Naive B cell (primary cell): Measurements from ENCODE around the gene NTN1. TPM values are rescaled to one million over a fixed set of nuclear protein-coding genes. Genes with fewer than 3 reads are reported as not detected.
"Not testable (repeated sequence)": the region's sequence is repeated elsewhere in the genome, so short reads cannot be mapped to it uniquely, and the experiment has no call there.

Experiments used
- ATAC-seq, 2 donors: fragments of 150-1000 bp; cut with Tn5 transposase; 2 replicates each; pipeline ENCODE4 v1.10.0; 2021; ENCODE audit warnings: low read depth in 2 of 2, mild to moderate bottlenecking in 2 of 2, moderate library complexity in 2 of 2
- DNase-seq: peaks from one replicate; pipeline ENCODE4 v3.0.0; 2022
- H3K27ac Mint-ChIP-seq, 6 donors: one replicate each; pipeline ENCODE4 v1.8.0; 2020 to 2022; ENCODE audit warnings: mild to moderate bottlenecking in 6 of 6, mixed read lengths in 6 of 6, moderate library complexity in 5 of 6, inconsistent platforms in 2 of 6
- H3K27me3 Mint-ChIP-seq, 3 donors: one replicate each; pipeline ENCODE4 v1.8.0; 2021 to 2022; ENCODE audit warnings: mixed read lengths in 3 of 3, mild to moderate bottlenecking in 1 of 3
- H3K36me3 Mint-ChIP-seq, 2 donors: one replicate each; pipeline ENCODE4 v1.8.0; 2020 to 2022; ENCODE audit warnings: mixed read lengths in 2 of 2, inconsistent platforms in 1 of 2, mild to moderate bottlenecking in 1 of 2
- H3K4me1 Mint-ChIP-seq, 3 donors: one replicate each; pipeline ENCODE4 v1.8.0; 2020 to 2022; ENCODE audit warnings: mixed read lengths in 3 of 3, inconsistent platforms in 1 of 3, mild to moderate bottlenecking in 1 of 3, moderate library complexity in 1 of 3
- H3K4me3 Mint-ChIP-seq, 8 donors: one replicate each; pipeline ENCODE4 v1.8.0; 2020 to 2022; ENCODE audit warnings: mild to moderate bottlenecking in 8 of 8, mixed read lengths in 8 of 8, moderate library complexity in 8 of 8, inconsistent platforms in 2 of 8
- H3K9me3 Mint-ChIP-seq, 7 donors: one replicate each; pipeline ENCODE4 v1.8.0; 2020 to 2022; ENCODE audit warnings: mixed read lengths in 7 of 7, mild to moderate bottlenecking in 5 of 7, inconsistent platforms in 2 of 7, moderate library complexity in 1 of 7
- polyA plus RNA-seq, 6 donors: library from polyadenylated mRNA; unstranded; fragments of 300-500 nt; fragmentation: Illumina TruSeq; gene quantifications; one replicate each; pipeline ENCODE4 v1.2.3, GENCODE V29; 2021; ENCODE audit warnings: low read depth in 6 of 6

The NTN1 gene
- polyA plus RNA-seq, 6 donors from 2014 or later: 0.04 to 0.09 (median 0.06) TPM; not detected in 1

- no peak for DNase-seq
- no peaks in the 10 kb centered on the region for H3K9me3 Mint-ChIP-seq
- peaks cover 5 to 27% (median 6%) of the 10 kb centered on the region in 3 donors for H3K27me3 Mint-ChIP-seq
- H3K27ac Mint-ChIP-seq: no peak overlapping the region
- no peaks in the 10 kb centered on the region for H3K4me1 Mint-ChIP-seq
- H3K4me3 Mint-ChIP-seq: peak overlapping the region in 1 of 8 donors; percentile 9
- no peaks in the 10 kb centered on the region for H3K36me3 Mint-ChIP-seq
- no peak for ATAC-seq
Observed at GRCh38 chr17:9132944-9133610, 111.8 kb downstream of the NTN1 start.

GRCh38 chr17:9138161-9138717 lies 116.9 kb downstream of the NTN1 start:
- no peak overlapping the region for H3K4me3 Mint-ChIP-seq
- no peaks in the 10 kb centered on the region for H3K4me1 Mint-ChIP-seq
- H3K27ac Mint-ChIP-seq: no peak overlapping the region
- peaks cover 0 to 18% (median 6%) of the 10 kb centered on the region in 3 donors for H3K27me3 Mint-ChIP-seq
- no peaks in the 10 kb centered on the region for H3K9me3 Mint-ChIP-seq
- DNase-seq: no peak
- no peaks in the 10 kb centered on the region for H3K36me3 Mint-ChIP-seq
- no peak for ATAC-seq

GRCh38 chr17:9139695-9140094 lies 118.4 kb downstream of the NTN1 start:
- no peak overlapping the region for H3K4me3 Mint-ChIP-seq
- ATAC-seq (no peak), DNase-seq (no peak)
- H3K4me1 Mint-ChIP-seq: no peaks in the 10 kb centered on the region
- no peak overlapping the region for H3K27ac Mint-ChIP-seq
- no peaks in the 10 kb centered on the region for H3K9me3 Mint-ChIP-seq
- H3K36me3 Mint-ChIP-seq: no peaks in the 10 kb centered on the region
- H3K27me3 Mint-ChIP-seq: peaks cover 0 to 13% (median 6%) of the 10 kb centered on the region in 3 donors

- H3K4me1 Mint-ChIP-seq: no peaks in the 10 kb centered on the region
- no peak for ATAC-seq
- no peak for DNase-seq
- no peak overlapping the region for H3K4me3 Mint-ChIP-seq
- no peaks in the 10 kb centered on the region for H3K9me3 Mint-ChIP-seq
- H3K27me3 Mint-ChIP-seq: peaks cover 0 to 3% (median 0%) of the 10 kb centered on the region in 3 donors
- no peak overlapping the region for H3K27ac Mint-ChIP-seq
- H3K36me3 Mint-ChIP-seq: no peaks in the 10 kb centered on the region
Observed at GRCh38 chr17:9140550-9141424, 119.5 kb downstream of the NTN1 start.

- H3K4me1 Mint-ChIP-seq: no peaks in the 10 kb centered on the region
- H3K36me3 Mint-ChIP-seq: no peaks in the 10 kb centered on the region
- no peak overlapping the region for H3K27ac Mint-ChIP-seq
- DNase-seq: no peak
- no peaks in the 10 kb centered on the region for H3K9me3 Mint-ChIP-seq
- no peak overlapping the region for H3K4me3 Mint-ChIP-seq
- ATAC-seq: no peak
- no peaks in the 10 kb centered on the region for H3K27me3 Mint-ChIP-seq
Observed at GRCh38 chr17:9141425-9141753, 120.1 kb downstream of the NTN1 start.

- H3K27me3 Mint-ChIP-seq: peaks cover 0 to 4% (median 3%) of the 10 kb centered on the region in 3 donors
- no peaks in the 10 kb centered on the region for H3K36me3 Mint-ChIP-seq
- H3K27ac Mint-ChIP-seq: no peak overlapping the region
- H3K4me1 Mint-ChIP-seq: no peaks in the 10 kb centered on the region
- DNase-seq (no peak), ATAC-seq (no peak)
- no peak overlapping the region for H3K4me3 Mint-ChIP-seq
- no peaks in the 10 kb centered on the region for H3K9me3 Mint-ChIP-seq
Observed at GRCh38 chr17:9142772-9143494, 121.6 kb downstream of the NTN1 start.

GRCh38 chr17:9144502-9145249 lies 123.4 kb downstream of the NTN1 start:
- ATAC-seq: no peak
- no peak overlapping the region for H3K4me3 Mint-ChIP-seq

GRCh38 chr17:9146064-9146463 lies 124.8 kb downstream of the NTN1 start:
- peaks cover 0 to 4% (median 0%) of the 10 kb centered on the region in 7 donors for H3K9me3 Mint-ChIP-seq
- no peaks in the 10 kb centered on the region for H3K4me1 Mint-ChIP-seq
- no peak overlapping the region for H3K4me3 Mint-ChIP-seq
- peak overlapping the region in 1 of 6 donors; percentile 72 for H3K27ac Mint-ChIP-seq
- ATAC-seq (no peak), DNase-seq (no peak)
- H3K36me3 Mint-ChIP-seq: no peaks in the 10 kb centered on the region
- peaks cover 0 to 33% (median 22%) of the 10 kb centered on the region in 3 donors for H3K27me3 Mint-ChIP-seq

More at GRCh38 chr17:9144502-9145249, 123.4 kb downstream of the NTN1 start:
- Mint-ChIP-seq H3K27me3 (peaks cover 0 to 21% (median 13%) of the 10 kb centered on the region in 3 donors), H3K4me1 (no peaks in the 10 kb centered on the region), H3K36me3 (no peaks in the 10 kb centered on the region), H3K27ac (no peak overlapping the region), H3K9me3 (no peaks in the 10 kb centered on the region)
- no peak for DNase-seq

GRCh38 chr17:9148905-9149525 lies 127.7 kb downstream of the NTN1 start:
- Mint-ChIP-seq H3K9me3 (peaks cover 0 to 6% (median 2%) of the 10 kb centered on the region in 7 donors), H3K36me3 (no peaks in the 10 kb centered on the region), H3K4me1 (no peaks in the 10 kb centered on the region), H3K27me3 (peaks cover 5 to 33% (median 22%) of the 10 kb centered on the region in 3 donors), H3K27ac (no peak overlapping the region), H3K4me3 (no peak overlapping the region)
- ATAC-seq: no peak
- DNase-seq: no peak

- H3K4me1 Mint-ChIP-seq: no peaks in the 10 kb centered on the region
- H3K36me3 Mint-ChIP-seq: no peaks in the 10 kb centered on the region
- H3K4me3 Mint-ChIP-seq: no peak overlapping the region
- peaks cover 0 to 6% (median 2%) of the 10 kb centered on the region in 7 donors for H3K9me3 Mint-ChIP-seq
- no peak overlapping the region for H3K27ac Mint-ChIP-seq
- ATAC-seq: no peak
- DNase-seq: no peak
- peaks cover 5 to 33% (median 22%) of the 10 kb centered on the region in 3 donors for H3K27me3 Mint-ChIP-seq
Observed at GRCh38 chr17:9150446-9151090, 129.3 kb downstream of the NTN1 start.

- Mint-ChIP-seq H3K9me3 (peaks cover 0 to 6% (median 2%) of the 10 kb centered on the region in 7 donors), H3K4me1 (no peaks in the 10 kb centered on the region), H3K27me3 (peaks cover 5 to 33% (median 22%) of the 10 kb centered on the region in 3 donors), H3K36me3 (no peaks in the 10 kb centered on the region), H3K27ac (no peak overlapping the region), H3K4me3 (peak overlapping the region in 1 of 8 donors; percentile 13)
- DNase-seq (no peak), ATAC-seq (no peak)
Observed at GRCh38 chr17:9151091-9151490, 129.8 kb downstream of the NTN1 start.

- H3K4me3 Mint-ChIP-seq, H3K9me3 Mint-ChIP-seq, DNase-seq, H3K4me1 Mint-ChIP-seq, H3K36me3 Mint-ChIP-seq, ATAC-seq, H3K27ac Mint-ChIP-seq: not testable (repeated sequence)
- peaks cover 5 to 33% (median 22%) of the 10 kb centered on the region in 3 donors for H3K27me3 Mint-ChIP-seq
Observed at GRCh38 chr17:9151740-9152139, 130.4 kb downstream of the NTN1 start.
